OCI-M2 (cell line): ENCODE results near the gene NKIRAS2.

ENCODE experiments used
- DNase-seq: peaks from one replicate; lab custom pipeline; 2025; ENCODE audit not compliant: unreplicated experiment; lab: John Stamatoyannopoulos, UW

The NKIRAS2 gene

GRCh38 chr17:42019509-42020404 lies at the start of gene NKIRAS2:
Gene NKIRAS2 (plus strand): TSS chr17:42020090. CDS start chr17:42021578, 1,488 bp downstream.
- DNase-seq, result no peak

DNA sequence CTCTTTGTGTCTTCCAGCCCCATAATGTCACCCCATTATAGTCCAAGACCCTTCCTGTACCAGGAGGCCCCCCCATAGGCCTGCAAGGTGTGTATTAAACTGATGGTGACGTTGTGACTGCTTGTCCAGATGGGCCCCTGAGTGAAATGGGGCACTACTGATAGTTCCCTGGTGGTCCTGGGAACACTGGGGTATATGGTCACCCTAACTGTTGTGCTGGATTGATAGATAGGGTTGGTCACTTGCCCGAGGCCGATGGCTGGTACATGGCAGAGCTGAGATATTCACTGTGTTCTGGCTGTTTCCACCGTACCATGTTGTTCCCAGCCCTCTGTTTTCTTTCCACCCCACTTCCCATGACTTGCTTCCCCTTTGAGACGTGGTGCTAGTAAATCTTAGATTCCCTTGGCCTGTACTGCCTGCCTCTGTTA lies 49.0 kb upstream of the NKIRAS2 start:
- DNase-seq, result no peak

- DNase-seq, result no peak
Measured at GRCh38 chr17:41971721-41972523, 48.0 kb upstream of the NKIRAS2 start.

GRCh38 chr17:41972571-41973407 lies 47.1 kb upstream of the NKIRAS2 start:
- DNase-seq, result no peak

DNA sequence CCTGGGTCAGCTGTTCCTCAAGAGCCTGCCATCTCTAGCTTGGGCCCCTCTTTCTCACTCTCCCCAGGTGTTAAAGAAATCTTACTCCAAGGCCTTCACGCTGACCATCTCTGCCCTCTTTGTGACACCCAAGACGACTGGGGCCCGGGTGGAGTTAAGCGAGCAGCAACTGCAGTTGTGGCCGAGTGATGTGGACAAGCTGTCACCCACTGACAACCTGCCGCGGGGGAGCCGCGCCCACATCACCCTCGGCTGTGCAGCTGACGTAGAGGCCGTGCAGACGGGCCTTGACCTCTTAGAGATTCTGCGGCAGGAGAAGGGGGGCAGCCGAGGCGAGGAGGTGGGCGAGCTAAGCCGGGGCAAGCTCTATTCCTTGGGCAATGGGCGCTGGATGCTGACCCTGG lies 46.5 kb upstream of the NKIRAS2 start:
- no peak for DNase-seq

DNA sequence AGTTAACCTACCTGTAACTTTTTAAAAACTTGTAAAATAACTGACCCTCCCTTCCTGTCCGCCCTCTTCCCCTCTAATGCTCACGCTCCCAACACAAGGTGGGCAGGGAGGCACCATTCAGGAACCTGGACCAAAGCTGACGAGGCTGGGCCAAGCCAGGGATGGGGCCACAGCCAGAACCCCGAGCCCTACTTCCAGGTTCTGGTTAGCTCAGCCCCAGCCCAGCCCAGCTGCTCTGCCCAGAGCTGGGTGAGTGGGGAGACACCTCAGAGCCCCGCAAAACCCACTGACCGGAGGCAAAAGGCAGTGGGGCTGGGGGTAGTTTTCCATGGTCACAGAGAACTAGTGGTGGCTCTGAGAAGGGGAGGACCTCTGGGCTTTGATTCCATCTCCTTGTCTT lies 45.9 kb upstream of the NKIRAS2 start:
- DNase-seq, result no peak

- no peak for DNase-seq
Measured at GRCh38 chr17:41974658-41975057, 45.2 kb upstream of the NKIRAS2 start.

DNA sequence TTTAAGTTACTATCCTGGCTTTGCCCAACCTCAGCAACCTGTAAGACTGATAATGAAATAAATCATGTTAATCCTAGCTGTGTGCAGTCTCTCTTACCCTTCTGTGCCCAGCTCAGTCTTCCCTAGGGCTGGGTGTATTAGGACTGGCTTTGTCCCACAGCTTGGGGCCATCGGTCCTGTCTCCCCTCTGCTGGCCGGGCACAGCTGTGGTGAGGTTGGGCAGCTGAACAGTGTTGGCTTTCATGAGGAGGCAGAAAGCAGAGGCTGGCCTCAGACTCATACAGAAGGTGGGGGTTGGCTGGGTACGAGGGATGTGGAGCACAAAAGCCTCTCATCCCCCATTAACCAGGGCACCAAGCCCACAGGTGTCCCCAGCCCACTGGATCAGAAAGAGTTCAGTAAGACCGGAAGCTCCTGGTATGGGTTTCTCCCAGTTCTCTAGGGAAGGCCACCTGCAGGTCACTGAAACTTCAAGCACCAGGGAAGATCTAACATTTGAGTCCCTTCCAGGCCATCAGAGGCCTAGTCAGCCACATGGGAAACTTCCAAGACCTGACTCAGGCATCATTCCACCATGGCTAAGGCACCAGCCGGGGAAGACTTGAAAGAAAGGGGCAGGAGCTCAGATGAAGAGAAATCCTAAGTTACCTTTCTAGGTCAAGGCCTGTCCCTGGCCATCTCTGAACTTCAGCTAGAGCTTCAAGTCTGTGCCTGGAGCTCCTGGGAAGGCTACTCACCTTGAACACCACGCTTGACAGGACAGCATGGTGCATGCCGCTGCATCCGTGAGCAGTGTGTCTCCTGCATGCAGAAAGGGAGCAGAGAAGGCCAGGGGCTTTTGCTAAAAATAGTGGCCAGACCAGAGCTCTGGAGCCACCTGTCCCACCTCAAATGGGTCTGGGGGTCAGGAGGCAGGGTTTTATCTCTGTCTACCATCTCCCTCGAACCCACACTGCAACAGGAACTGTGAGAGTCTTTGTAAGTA lies 44.5 kb upstream of the NKIRAS2 start:
- no peak for DNase-seq

- DNase-seq, result no peak
Measured at GRCh38 chr17:41976142-41976768, 43.6 kb upstream of the NKIRAS2 start.

- DNase-seq, result no peak
Measured at GRCh38 chr17:41977991-41978390, 41.9 kb upstream of the NKIRAS2 start.

GRCh38 chr17:41982026-41982760 lies 37.7 kb upstream of the NKIRAS2 start:
- no peak for DNase-seq

DNA sequence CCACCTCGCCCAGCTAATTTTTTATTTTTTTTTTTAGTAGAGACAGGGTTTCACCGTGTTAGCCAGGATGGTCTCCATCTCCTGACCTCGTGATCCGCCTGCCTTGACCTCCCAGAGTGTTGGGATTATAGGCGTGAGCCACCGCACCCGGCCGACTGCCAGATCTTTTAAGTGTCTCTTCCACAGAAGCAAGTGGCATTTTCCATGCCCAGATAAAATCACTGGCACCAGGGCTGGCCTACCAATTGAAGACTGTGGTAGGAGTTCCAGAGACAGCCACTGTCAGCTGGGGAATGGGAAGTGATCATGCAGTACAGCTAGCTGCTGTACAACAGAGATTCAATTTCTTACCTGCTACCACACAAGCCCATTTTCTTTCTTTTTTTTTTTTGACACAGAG lies 35.4 kb upstream of the NKIRAS2 start:
- DNase-seq, result no peak

GRCh38 chr17:41985919-41986318 lies 34.0 kb upstream of the NKIRAS2 start:
- no peak for DNase-seq

DNA sequence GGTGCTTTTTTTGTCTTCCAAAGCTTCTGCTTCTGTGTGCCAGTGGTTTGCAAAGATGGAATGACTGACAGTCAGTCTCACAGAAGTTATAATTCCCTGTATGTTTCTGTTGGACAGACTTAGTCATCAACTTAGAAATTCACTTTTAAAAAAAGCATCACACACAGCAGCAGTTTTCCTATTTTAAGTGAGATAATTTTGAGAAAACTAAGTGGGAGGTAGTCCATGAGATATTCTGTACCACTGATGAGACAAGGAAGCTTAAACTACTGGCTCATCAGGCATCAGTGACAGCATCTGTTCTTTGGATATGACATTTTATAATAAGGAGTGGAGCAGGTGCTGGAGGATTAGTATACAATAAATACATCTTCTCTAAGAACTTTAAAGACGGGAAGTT lies 33.3 kb upstream of the NKIRAS2 start:
- DNase-seq, result no peak

DNA sequence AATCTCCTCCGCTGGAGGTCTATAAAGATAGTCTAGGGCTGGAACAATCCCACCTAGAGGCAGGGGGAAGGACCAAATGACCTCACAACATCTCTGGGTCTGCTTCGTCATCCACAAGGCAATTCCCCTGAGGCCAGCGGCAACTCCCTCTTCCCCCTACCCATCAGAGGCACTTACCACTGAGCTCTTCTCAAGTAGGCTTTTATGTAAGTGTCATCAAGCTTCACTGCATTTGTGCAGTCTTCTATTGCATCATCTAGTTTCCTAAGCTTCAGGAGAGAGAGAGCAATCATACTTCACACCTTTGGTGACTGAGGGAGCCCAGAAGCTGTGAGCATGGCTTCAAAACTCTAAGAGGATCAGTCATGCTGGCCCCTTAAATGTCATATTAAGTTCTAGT lies 32.2 kb upstream of the NKIRAS2 start:
- DNase-seq, result no peak

GRCh38 chr17:41988418-41988817 lies 31.5 kb upstream of the NKIRAS2 start:
- no peak for DNase-seq

GRCh38 chr17:41989702-41990419 lies 30.0 kb upstream of the NKIRAS2 start:
- DNase-seq, result no peak

DNA sequence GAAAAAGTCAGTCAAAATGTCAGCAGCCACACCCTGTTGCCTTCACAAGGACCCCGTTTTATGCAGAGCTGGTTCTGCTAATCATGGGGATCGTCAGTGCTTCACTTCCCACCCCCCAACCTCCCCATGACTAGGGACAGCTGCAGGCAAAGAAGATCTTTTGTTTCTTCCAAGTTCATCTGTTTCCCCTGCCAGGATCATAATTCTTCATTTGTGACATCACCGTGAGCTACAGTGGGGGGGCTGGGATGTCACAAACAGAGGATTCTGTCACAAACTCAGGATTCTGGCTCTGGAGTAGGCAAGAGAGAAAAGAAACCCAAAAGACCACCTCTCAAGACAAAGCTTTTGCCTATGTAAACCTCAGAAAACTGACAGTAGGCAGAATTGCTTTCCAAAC lies 27.3 kb upstream of the NKIRAS2 start:
- DNase-seq, result no peak
